ENCODE measurements around the gene SORCS2. TPM values are rescaled to one million over a fixed set of nuclear protein-coding genes. Genes with fewer than 3 reads are reported as not detected.

SORCS2 gene
- polyA plus RNA-seq, 1 donor from 2014 or later, result 1.0 TPM

DNA sequence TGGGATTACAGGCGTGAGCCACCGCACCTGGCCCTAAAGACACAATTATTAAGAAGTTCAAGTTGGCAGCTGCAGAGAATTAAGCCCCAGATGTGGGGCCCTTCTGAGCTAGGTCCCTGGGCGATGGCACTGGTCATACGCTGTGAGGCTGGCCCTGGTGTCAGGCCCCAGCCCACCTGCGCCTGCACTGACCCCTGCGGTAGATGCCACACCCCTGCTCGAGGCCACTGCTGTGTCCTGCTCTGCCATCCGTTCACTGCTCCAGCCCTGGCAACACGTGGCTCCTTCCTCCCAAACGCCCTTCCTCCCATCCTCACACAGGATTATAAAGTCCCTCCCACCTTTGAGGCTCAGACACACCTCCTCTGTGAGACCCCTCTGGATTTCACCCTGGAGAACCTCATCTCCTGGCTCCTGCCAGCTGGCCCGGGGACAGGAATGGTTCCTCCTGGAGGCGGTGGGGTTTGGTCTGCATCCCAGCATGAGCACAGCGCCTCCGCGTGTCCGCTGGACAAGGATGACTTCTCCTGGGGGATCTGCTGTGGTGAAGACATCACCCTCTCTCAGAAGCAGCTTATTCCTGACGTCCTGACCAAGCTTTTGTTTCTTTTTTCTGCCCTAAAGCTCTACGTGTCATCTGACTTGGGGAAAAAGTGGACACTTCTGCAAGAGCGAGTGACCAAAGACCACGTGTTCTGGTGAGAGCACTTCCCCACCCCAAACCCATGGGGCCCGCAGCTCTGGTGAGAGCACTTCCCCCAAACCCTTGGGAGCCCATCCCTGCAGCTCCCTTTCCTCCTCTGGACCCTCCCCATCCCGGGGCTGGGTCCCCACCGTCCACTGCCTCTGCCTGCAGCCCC, 461.4 kb downstream of the SORCS2 start:
- Histone ChIP-seq H3K36me3 (ENCODE audit: insufficient read depth, low read length) (no peaks in the 10 kb centered on the region), H3K4me2 (ENCODE audit: low read length) (no peak overlapping the region), H3K9ac (ENCODE audit: low read length) (no peak overlapping the region), H4K20me1 (ENCODE audit: insufficient read depth) (no peaks in the 10 kb centered on the region), H3K4me3 (ENCODE audit: low read length) (no peak overlapping the region), H2AFZ (ENCODE audit: low read depth, low read length) (no peak overlapping the region), H3K9me3 (ENCODE audit: low read length) (no peaks in the 10 kb centered on the region), H3K79me2 (replicated peaks; ENCODE audit: insufficient read depth, low read length) (no peaks in the 10 kb centered on the region), H3F3A (ENCODE audit: insufficient read depth, low read length, poor library complexity, severe bottlenecking) (peaks cover 3% of the 10 kb centered on the region), H3K9me2 (ENCODE audit: insufficient read depth, low read length) (no peaks in the 10 kb centered on the region), H3K27ac (ENCODE audit: low read length) (no peak overlapping the region), H3K27me3 (ENCODE audit: insufficient read depth, low read depth, low read length) (no peaks in the 10 kb centered on the region)
- TF ChIP-seq RAD21 (conservative IDR thresholded peaks at IDR 0.05) (no peak), MXI1 (conservative IDR thresholded peaks at IDR 0.05; ENCODE audit: poor library complexity, severe bottlenecking) (no peak), POLR2AphosphoS5 (IDR thresholded peaks at IDR 0.05) (no peak), SMC3 (conservative IDR thresholded peaks at IDR 0.05; ENCODE audit: poor library complexity) (no peak), EZH2 (IDR thresholded peaks at IDR 0.05; ENCODE audit: borderline replicate concordance, insufficient read depth, low read length, poor library complexity, severe bottlenecking) (no peak), CTCF (IDR thresholded peaks at IDR 0.05; ENCODE audit: poor library complexity, severe bottlenecking) (no peak), EP300 (conservative IDR thresholded peaks at IDR 0.05; ENCODE audit: poor library complexity, severe bottlenecking) (no peak), TAF1 (IDR thresholded peaks at IDR 0.05; ENCODE audit: low read depth) (no peak)
- TF ChIP-seq, protein P1, sequence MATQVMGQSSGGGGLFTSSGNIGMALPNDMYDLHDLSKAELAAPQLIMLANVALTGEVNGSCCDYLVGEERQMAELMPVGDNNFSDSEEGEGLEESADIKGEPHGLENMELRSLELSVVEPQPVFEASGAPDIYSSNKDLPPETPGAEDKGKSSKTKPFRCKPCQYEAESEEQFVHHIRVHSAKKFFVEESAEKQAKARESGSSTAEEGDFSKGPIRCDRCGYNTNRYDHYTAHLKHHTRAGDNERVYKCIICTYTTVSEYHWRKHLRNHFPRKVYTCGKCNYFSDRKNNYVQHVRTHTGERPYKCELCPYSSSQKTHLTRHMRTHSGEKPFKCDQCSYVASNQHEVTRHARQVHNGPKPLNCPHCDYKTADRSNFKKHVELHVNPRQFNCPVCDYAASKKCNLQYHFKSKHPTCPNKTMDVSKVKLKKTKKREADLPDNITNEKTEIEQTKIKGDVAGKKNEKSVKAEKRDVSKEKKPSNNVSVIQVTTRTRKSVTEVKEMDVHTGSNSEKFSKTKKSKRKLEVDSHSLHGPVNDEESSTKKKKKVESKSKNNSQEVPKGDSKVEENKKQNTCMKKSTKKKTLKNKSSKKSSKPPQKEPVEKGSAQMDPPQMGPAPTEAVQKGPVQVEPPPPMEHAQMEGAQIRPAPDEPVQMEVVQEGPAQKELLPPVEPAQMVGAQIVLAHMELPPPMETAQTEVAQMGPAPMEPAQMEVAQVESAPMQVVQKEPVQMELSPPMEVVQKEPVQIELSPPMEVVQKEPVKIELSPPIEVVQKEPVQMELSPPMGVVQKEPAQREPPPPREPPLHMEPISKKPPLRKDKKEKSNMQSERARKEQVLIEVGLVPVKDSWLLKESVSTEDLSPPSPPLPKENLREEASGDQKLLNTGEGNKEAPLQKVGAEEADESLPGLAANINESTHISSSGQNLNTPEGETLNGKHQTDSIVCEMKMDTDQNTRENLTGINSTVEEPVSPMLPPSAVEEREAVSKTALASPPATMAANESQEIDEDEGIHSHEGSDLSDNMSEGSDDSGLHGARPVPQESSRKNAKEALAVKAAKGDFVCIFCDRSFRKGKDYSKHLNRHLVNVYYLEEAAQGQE (IDR thresholded peaks at IDR 0.05; ENCODE audit: borderline replicate concordance), result no peak

- Histone ChIP-seq H3K27me3 (ENCODE audit: insufficient read depth, low read depth, low read length) (no peaks in the 10 kb centered on the region), H3K79me2 (replicated peaks; ENCODE audit: insufficient read depth, low read length) (no peaks in the 10 kb centered on the region), H2AFZ (ENCODE audit: low read depth, low read length) (no peak overlapping the region), H3K27ac (ENCODE audit: low read length) (peak overlapping the region; percentile 42), H3F3A (ENCODE audit: insufficient read depth, low read length, poor library complexity, severe bottlenecking) (peaks cover 3% of the 10 kb centered on the region), H4K20me1 (ENCODE audit: insufficient read depth) (no peaks in the 10 kb centered on the region), H3K9me3 (ENCODE audit: low read length) (no peaks in the 10 kb centered on the region), H3K4me3 (ENCODE audit: low read length) (peak overlapping the region; percentile 47), H3K36me3 (ENCODE audit: insufficient read depth, low read length) (no peaks in the 10 kb centered on the region), H3K9me2 (ENCODE audit: insufficient read depth, low read length) (no peaks in the 10 kb centered on the region), H3K9ac (ENCODE audit: low read length) (peak overlapping the region; percentile 46), H3K4me2 (ENCODE audit: low read length) (no peak overlapping the region)
- TF ChIP-seq EP300 (conservative IDR thresholded peaks at IDR 0.05; ENCODE audit: poor library complexity, severe bottlenecking) (no peak), POLR2AphosphoS5 (IDR thresholded peaks at IDR 0.05) (no peak), RAD21 (conservative IDR thresholded peaks at IDR 0.05) (no peak), TAF1 (IDR thresholded peaks at IDR 0.05; ENCODE audit: low read depth) (no peak)
Observed at GRCh38 chr4:7654550-7655445, 462.5 kb downstream of the SORCS2 start.

All from neural cell (in vitro differentiated cells).